Neuronal stem cell (in vitro differentiated cells): ENCODE measurements around the gene PSMA8.

ENCODE experiments used
- DNase-seq: peaks from one replicate; pipeline ENCODE4 v3.0.0-alpha.2; 2013; ENCODE audit warnings: low spot score
- H2AFZ ChIP-seq: one replicate; pipeline ENCODE4 v1.6.1; 2013; ENCODE audit warnings: mild to moderate bottlenecking, low read length, inconsistent platforms
- H2AK5ac ChIP-seq: 2 replicates; pipeline ENCODE4 v1.6.1; 2013; ENCODE audit warnings: low read depth, mild to moderate bottlenecking, inconsistent platforms, low read length, moderate library complexity, mixed read lengths
- H2BK120ac ChIP-seq: 2 replicates; pipeline ENCODE4 v1.6.1; 2013; ENCODE audit warnings: low read depth, mild to moderate bottlenecking, inconsistent platforms, low read length, moderate library complexity, mixed read lengths
- H2BK12ac ChIP-seq: one replicate; pipeline ENCODE4 v1.6.1; 2013; ENCODE audit warnings: low read length, inconsistent platforms
- H2BK15ac ChIP-seq: 2 replicates; pipeline ENCODE4 v1.6.1; 2013; ENCODE audit warnings: mild to moderate bottlenecking, low read length, inconsistent platforms, mixed read lengths
- H2BK5ac ChIP-seq: one replicate; pipeline ENCODE4 v1.6.1; 2013; ENCODE audit warnings: inconsistent platforms, mild to moderate bottlenecking, low read length, moderate library complexity
- H3K14ac ChIP-seq: one replicate; pipeline ENCODE4 v1.6.1; 2013; ENCODE audit warnings: low read length, inconsistent platforms
- H3K18ac ChIP-seq: 2 replicates; pipeline ENCODE4 v1.6.1; 2013; ENCODE audit warnings: low read length, inconsistent platforms
- H3K23ac ChIP-seq: 2 replicates; pipeline ENCODE4 v1.6.1; 2013; ENCODE audit warnings: low read depth, mild to moderate bottlenecking, mixed read lengths, low read length, inconsistent platforms; ENCODE audit not compliant: poor library complexity
- H3K27ac ChIP-seq: replicated peaks from 3 replicates; pipeline ENCODE4 v1.5.1; 2013; ENCODE audit warnings: low read length, inconsistent platforms
- H3K27me3 ChIP-seq, 3 experiments: 2 replicates each; pipeline ENCODE4 v1.6.1; 2013; ENCODE audit warnings: low read length in 3 of 3, mild to moderate bottlenecking in 2 of 3, inconsistent platforms in 1 of 3, low read depth in 1 of 3, mixed read lengths in 1 of 3, moderate library complexity in 1 of 3; ENCODE audit not compliant: control insufficient read depth in 3 of 3, insufficient read depth in 3 of 3
- H3K36me3 ChIP-seq, 2 donors: replicated peaks in 1 of 2; 2 replicates each; pipeline ENCODE4 v1.6.1; 2013; ENCODE audit warnings: low read length in 2 of 2; ENCODE audit not compliant: control insufficient read depth in 2 of 2, insufficient read depth in 2 of 2
- H3K4ac ChIP-seq: 2 replicates; pipeline ENCODE4 v1.6.1; 2013; ENCODE audit warnings: inconsistent platforms, mild to moderate bottlenecking, low read length, moderate library complexity
- H3K4me1 ChIP-seq, 2 donors: 1 replicate in 1 of 2; 2 replicates in 1 of 2; pipeline ENCODE4 v1.6.1; 2013; ENCODE audit warnings: low read length in 2 of 2, low read depth in 1 of 2; ENCODE audit not compliant: control insufficient read depth in 2 of 2, insufficient read depth in 1 of 2
- H3K4me2 ChIP-seq: one replicate; pipeline ENCODE4 v1.6.1; 2013; ENCODE audit warnings: mild to moderate bottlenecking, low read length, inconsistent platforms; ENCODE audit not compliant: insufficient read depth, poor library complexity, severe bottlenecking
- H3K4me3 ChIP-seq, 2 donors: 2 replicates each; pipeline ENCODE4 v1.5.1; 2013; ENCODE audit warnings: low read length in 2 of 2, mild to moderate bottlenecking in 2 of 2, inconsistent platforms in 1 of 2, moderate library complexity in 1 of 2
- H3K79me1 ChIP-seq: one replicate; pipeline ENCODE4 v1.6.1; 2013; ENCODE audit warnings: low read depth, mild to moderate bottlenecking, inconsistent platforms, low read length, moderate library complexity
- H3K9ac ChIP-seq: one replicate; pipeline ENCODE4 v1.6.1; 2013; ENCODE audit warnings: mild to moderate bottlenecking, low read depth, low read length, inconsistent platforms; ENCODE audit not compliant: poor library complexity
- H3K9me3 ChIP-seq, 2 donors: replicated peaks in 1 of 2; 2 replicates each; pipeline versions ENCODE3 to v1.6.1; 2013; ENCODE audit warnings: low read length in 2 of 2, mild to moderate bottlenecking in 2 of 2, inconsistent platforms in 1 of 2, low read depth in 1 of 2, mixed read lengths in 1 of 2, moderate library complexity in 1 of 2; ENCODE audit not compliant: control insufficient read depth in 2 of 2, insufficient read depth in 1 of 2
- H4K8ac ChIP-seq: one replicate; pipeline ENCODE4 v1.6.1; 2013; ENCODE audit warnings: low read depth, mild to moderate bottlenecking, inconsistent platforms, low read length, moderate library complexity
- H4K91ac ChIP-seq: one replicate; pipeline ENCODE4 v1.6.1; 2013; ENCODE audit warnings: low read length, low read depth, mild to moderate bottlenecking, inconsistent platforms; ENCODE audit not compliant: poor library complexity
- WGBS, 2 donors: extraction: QIAGEN DNeasy Blood & Tissue Kit; methylation state at CpG; one replicate each; pipeline ENCODE4 v1.1.7; 2013; ENCODE audit warnings: missing lambda C conversion rate in 2 of 2, mixed read lengths in 1 of 2; ENCODE audit not compliant: insufficient read length in 2 of 2, insufficient replicate concordance in 1 of 2; ENCODE audit errors: extremely low coverage in 2 of 2; 5-methylcytosine and 5-hydroxymethylcytosine counted together

Gene PSMA8

DNA sequence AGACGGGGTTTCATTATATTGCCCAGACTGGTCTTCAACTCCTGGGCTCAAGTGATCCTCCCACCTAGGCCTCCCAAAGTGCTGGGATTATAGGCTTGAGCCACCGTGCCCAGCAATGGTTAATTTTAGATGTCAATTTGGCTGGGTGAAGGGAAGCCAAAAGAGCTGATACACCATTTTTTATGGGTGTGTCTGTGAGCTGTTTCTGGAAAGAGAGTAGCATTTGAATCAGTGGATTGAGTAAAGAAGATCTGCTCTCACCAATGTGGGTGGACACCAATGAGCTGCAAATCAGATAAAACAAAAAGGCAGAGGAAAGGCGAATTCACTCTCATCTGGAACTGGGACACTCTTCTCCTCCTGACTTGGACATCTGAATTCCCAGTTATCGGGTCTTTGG, 76.5 kb downstream of the PSMA8 start:
- no peak overlapping the region for H2AFZ ChIP-seq
- H2BK15ac ChIP-seq = no peak overlapping the region
- no peak overlapping the region for H3K9ac ChIP-seq
- no peak overlapping the region for H3K4ac ChIP-seq
- H2BK12ac ChIP-seq = no peak overlapping the region
- no peak for DNase-seq
- no peaks in the 10 kb centered on the region for H3K36me3 ChIP-seq
- H4K91ac ChIP-seq = no peak overlapping the region
- H3K4me1 ChIP-seq = peaks cover 0 to 4% of the 10 kb centered on the region in 2 donors
- no peak overlapping the region for H3K23ac ChIP-seq
- H3K27ac ChIP-seq = no peak overlapping the region
- no peaks in the 10 kb centered on the region for H3K79me1 ChIP-seq
- H2BK120ac ChIP-seq = no peak overlapping the region
- no peak overlapping the region for H2AK5ac ChIP-seq
- no peaks in the 10 kb centered on the region for H3K9me3 ChIP-seq
- no peak overlapping the region for H3K18ac ChIP-seq
- H3K14ac ChIP-seq = no peak overlapping the region
- H3K4me3 ChIP-seq = no peak overlapping the region
- no CpG with 5 or more reads among the region's 4 CpGs for WGBS, 2 donors
- no peak overlapping the region for H2BK5ac ChIP-seq
- H4K8ac ChIP-seq = no peak overlapping the region
- H3K27me3 ChIP-seq = peaks cover 0 to 5% (median 0%) of the 10 kb centered on the region in 3 experiments
- H3K4me2 ChIP-seq = no peak overlapping the region

DNA sequence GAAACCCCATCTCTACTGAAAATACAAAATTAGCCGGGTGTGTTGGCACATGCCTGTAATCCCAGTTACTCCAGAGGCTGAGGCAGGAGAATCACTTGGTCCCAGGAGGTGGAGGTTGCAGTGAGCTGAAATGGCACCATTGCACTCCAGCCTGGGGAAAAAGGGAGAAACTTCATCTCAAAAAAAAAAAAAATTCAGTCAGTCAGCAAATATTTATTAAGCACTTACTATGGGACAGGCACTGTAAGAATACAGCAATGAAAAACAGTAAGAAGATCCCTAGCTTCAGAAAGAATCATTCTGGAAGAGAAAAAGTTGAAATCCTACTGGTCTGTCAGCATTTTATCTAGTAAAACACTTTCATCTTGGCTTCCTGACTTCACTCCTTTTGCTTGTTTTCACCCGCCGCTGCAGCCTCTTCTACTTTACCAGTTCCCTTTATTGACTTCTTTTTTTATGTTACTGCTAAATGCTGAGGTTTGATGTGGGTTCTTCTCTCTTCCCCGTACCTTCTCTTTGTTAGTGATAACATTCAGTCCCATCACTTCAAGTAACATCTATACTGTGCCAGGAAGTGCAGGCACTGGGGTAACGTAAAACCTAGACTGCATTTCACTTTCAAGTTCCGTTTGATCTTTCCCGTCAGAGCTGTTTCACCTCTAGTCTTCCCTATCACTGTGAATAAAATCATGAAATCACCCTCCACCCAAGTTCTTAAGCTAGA, 81.7 kb downstream of the PSMA8 start:
- H2AFZ ChIP-seq = no peak overlapping the region
- no peak overlapping the region for H3K4me2 ChIP-seq
- no peak overlapping the region for H4K91ac ChIP-seq
- no peak overlapping the region for H3K4me3 ChIP-seq
- no peak overlapping the region for H2AK5ac ChIP-seq
- no peak overlapping the region for H4K8ac ChIP-seq
- H3K4me1 ChIP-seq = no peaks in the 10 kb centered on the region
- H3K27ac ChIP-seq = no peak overlapping the region
- no CpG with 5 or more reads among the region's 7 CpGs for WGBS, 2 donors
- no peak overlapping the region for H2BK15ac ChIP-seq
- no peak overlapping the region for H3K18ac ChIP-seq
- no peak overlapping the region for H3K23ac ChIP-seq
- DNase-seq = no peak
- H2BK120ac ChIP-seq = no peak overlapping the region
- peaks cover 0 to 12% (median 0%) of the 10 kb centered on the region in 3 experiments for H3K27me3 ChIP-seq
- H3K4ac ChIP-seq = no peak overlapping the region
- H3K9me3 ChIP-seq = no peaks in the 10 kb centered on the region
- H3K14ac ChIP-seq = no peak overlapping the region
- H3K9ac ChIP-seq = no peak overlapping the region
- H2BK12ac ChIP-seq = no peak overlapping the region
- H3K79me1 ChIP-seq = no peaks in the 10 kb centered on the region
- H2BK5ac ChIP-seq = no peak overlapping the region
- H3K36me3 ChIP-seq = no peaks in the 10 kb centered on the region

DNA sequence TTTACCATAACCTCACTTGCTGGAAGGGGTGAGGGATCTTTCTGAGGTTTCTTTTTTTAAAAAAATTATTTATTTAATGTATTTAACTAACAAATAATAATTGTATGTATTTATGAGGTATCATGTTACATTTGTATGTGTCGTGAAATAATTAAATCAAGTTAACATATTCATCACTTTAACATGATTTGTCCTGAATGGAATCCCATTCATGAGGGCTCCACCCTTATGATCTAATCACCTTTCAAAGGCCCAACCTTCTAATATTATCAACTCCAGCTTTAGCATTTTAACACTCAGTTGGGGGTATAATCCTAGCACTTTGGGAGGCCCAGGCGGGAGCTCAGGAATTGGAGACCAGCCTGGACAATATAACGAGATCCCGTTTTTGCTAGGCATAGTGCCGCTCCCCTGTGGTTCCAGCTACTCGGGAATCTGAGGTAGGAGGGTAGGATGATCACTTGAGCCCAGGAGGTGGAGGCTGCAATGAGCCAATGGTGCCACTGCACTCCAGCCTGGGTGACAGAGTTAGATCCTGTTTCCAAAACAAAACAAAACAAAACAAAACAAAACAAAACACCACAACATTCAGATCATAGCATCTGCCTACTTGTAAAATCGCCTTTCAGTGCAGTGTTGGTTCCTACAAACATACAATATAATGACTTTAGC, 91.5 kb downstream of the PSMA8 start:
- DNase-seq = no peak
- Histone ChIP-seq H3K14ac (no peak overlapping the region), H3K18ac (no peak overlapping the region), H2BK5ac (no peak overlapping the region), H2BK15ac (no peak overlapping the region), H4K91ac (no peak overlapping the region), H2AFZ (no peak overlapping the region), H2AK5ac (no peak overlapping the region), H2BK120ac (no peak overlapping the region), H3K9ac (no peak overlapping the region), H3K36me3 (no peaks in the 10 kb centered on the region), H3K79me1 (no peaks in the 10 kb centered on the region), H3K4me2 (no peak overlapping the region), H2BK12ac (no peak overlapping the region), H3K27me3 (peaks cover 0 to 34% (median 9%) of the 10 kb centered on the region in 3 experiments), H3K4ac (no peak overlapping the region), H3K4me1 (no peaks in the 10 kb centered on the region), H3K27ac (no peak overlapping the region), H3K23ac (no peak overlapping the region), H4K8ac (no peak overlapping the region), H3K9me3 (no peaks in the 10 kb centered on the region), H3K4me3 (no peak overlapping the region)
- WGBS, 2 donors = no CpG with 5 or more reads among the region's 7 CpGs

DNA sequence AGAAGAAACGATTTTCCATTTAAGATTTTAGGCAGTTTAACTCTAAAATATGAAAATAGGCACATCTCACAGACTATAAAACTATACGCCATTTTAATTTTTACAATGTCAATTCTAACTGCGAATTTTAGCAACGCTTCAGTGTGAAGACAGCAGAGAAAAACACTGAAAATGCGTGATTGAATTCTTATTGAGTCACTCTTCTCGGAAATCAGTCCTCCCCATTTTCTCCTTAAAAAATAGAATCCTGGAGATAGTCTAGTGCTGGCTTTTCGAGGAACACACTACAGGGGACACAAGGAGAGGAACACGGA, 92.2 kb downstream of the PSMA8 start:
- WGBS, 2 donors = no CpG with 5 or more reads among the region's 8 CpGs
- H3K36me3 ChIP-seq = no peaks in the 10 kb centered on the region
- no peak overlapping the region for H2BK120ac ChIP-seq
- no peak overlapping the region for H2BK12ac ChIP-seq
- H2AK5ac ChIP-seq = no peak overlapping the region
- H4K8ac ChIP-seq = no peak overlapping the region
- H3K4me2 ChIP-seq = peak overlapping the region; percentile 97
- no peak overlapping the region for H3K4ac ChIP-seq
- H4K91ac ChIP-seq = no peak overlapping the region
- H3K27ac ChIP-seq = no peak overlapping the region
- H3K23ac ChIP-seq = no peak overlapping the region
- H3K4me3 ChIP-seq = peak overlapping the region; percentile 67 to 92
- no peak overlapping the region for H3K18ac ChIP-seq
- no peaks in the 10 kb centered on the region for H3K79me1 ChIP-seq
- H3K9me3 ChIP-seq = no peaks in the 10 kb centered on the region
- no peak overlapping the region for H3K14ac ChIP-seq
- H3K4me1 ChIP-seq = no peaks in the 10 kb centered on the region
- no peak overlapping the region for H2BK5ac ChIP-seq
- no peak overlapping the region for H3K9ac ChIP-seq
- DNase-seq = no peak
- H2AFZ ChIP-seq = peak overlapping the region; percentile 100
- H3K27me3 ChIP-seq = peaks cover 0 to 34% (median 9%) of the 10 kb centered on the region in 3 experiments
- no peak overlapping the region for H2BK15ac ChIP-seq
